GM18508 (cell line): ENCODE data around the gene APOL1.
"Not testable (repeated sequence)": the region's sequence is repeated elsewhere in the genome, so short reads cannot be mapped to it uniquely, and the experiment has no call there.

Experiments
- ATAC-seq: cut with Tn5 transposase; IDR thresholded peaks from one replicate; pipeline ENCODE4 v1.9.1; 2021; ENCODE audit warnings: moderate number of reproducible peaks; ENCODE audit not compliant: insufficient read depth, unreplicated experiment

Gene APOL1

GRCh38 chr22:36243986-36244385 is 8.9 kb upstream of the APOL1 start:
- ATAC-seq: no peak

- ATAC-seq: no peak
Measured at GRCh38 chr22:36244522-36245391, 8.2 kb upstream of the APOL1 start.

GRCh38 chr22:36245805-36246356 is 7.1 kb upstream of the APOL1 start:
- no peak for ATAC-seq

GRCh38 chr22:36246718-36247117 is 6.2 kb upstream of the APOL1 start:
- no peak for ATAC-seq

GRCh38 chr22:36247955-36248354 is 5.0 kb upstream of the APOL1 start:
- ATAC-seq: no peak

GRCh38 chr22:36249160-36249559 is 3.8 kb upstream of the APOL1 start:
- no peak for ATAC-seq

- not testable (repeated sequence) for ATAC-seq
Measured at GRCh38 chr22:36250292-36250960, 2.5 kb upstream of the APOL1 start.

GRCh38 chr22:36251979-36252608 is 839 bp upstream of the APOL1 start:
- not testable (repeated sequence) for ATAC-seq

- no peak for ATAC-seq
Measured at GRCh38 chr22:36253523-36254490, 874 bp downstream of the APOL1 start.

GRCh38 chr22:36255572-36255971 is 2.6 kb downstream of the APOL1 start:
- not testable (repeated sequence) for ATAC-seq

GRCh38 chr22:36256478-36256877 is 3.5 kb downstream of the APOL1 start:
- no peak for ATAC-seq

- ATAC-seq: no peak
Measured at GRCh38 chr22:36257308-36257707, 4.4 kb downstream of the APOL1 start.

GRCh38 chr22:36257948-36258670 is 5.2 kb downstream of the APOL1 start:
- no peak for ATAC-seq

GRCh38 chr22:36258701-36259614 is 6.0 kb downstream of the APOL1 start:
- ATAC-seq: no peak

- no peak for ATAC-seq
Measured at GRCh38 chr22:36259615-36260300, 6.8 kb downstream of the APOL1 start.

- ATAC-seq: not testable (repeated sequence)
Measured at GRCh38 chr22:36261675-36262074, 8.7 kb downstream of the APOL1 start.

- ATAC-seq: not testable (repeated sequence)
Measured at GRCh38 chr22:36262307-36262706, 9.4 kb downstream of the APOL1 start.
